OCI-M2 (cell line): Measurements from ENCODE around the gene MUC5B.
"Not testable (repeated sequence)": the region's sequence is repeated elsewhere in the genome, so short reads cannot be mapped to it uniquely, and the experiment has no call there.

Experiments
- DNase-seq: peaks from one replicate; lab custom pipeline; 2025; ENCODE audit not compliant: unreplicated experiment; lab: John Stamatoyannopoulos, UW

Gene MUC5B

GRCh38 chr11:1262172-1263006 lies 39.5 kb downstream of the MUC5B start:
- no peak for DNase-seq

GRCh38 chr11:1263010-1263409 lies 40.1 kb downstream of the MUC5B start:
- no peak for DNase-seq

GRCh38 chr11:1264444-1264843 lies 41.6 kb downstream of the MUC5B start:
- DNase-seq = not testable (repeated sequence)

- not testable (repeated sequence) for DNase-seq
These were observed 42.6 kb downstream of the MUC5B start for GRCh38 chr11:1265480-1265879.

GRCh38 chr11:1266976-1267375 lies 44.1 kb downstream of the MUC5B start:
- DNase-seq = not testable (repeated sequence)

- no peak for DNase-seq
These were observed 44.7 kb downstream of the MUC5B start for GRCh38 chr11:1267441-1268100.

GRCh38 chr11:1269957-1270356 lies 47.1 kb downstream of the MUC5B start:
- no peak for DNase-seq

GRCh38 chr11:1270476-1270875 lies 47.6 kb downstream of the MUC5B start:
- DNase-seq = no peak

GRCh38 chr11:1271002-1271401 lies 48.1 kb downstream of the MUC5B start:
- no peak for DNase-seq

GRCh38 chr11:1271406-1271805 lies 48.5 kb downstream of the MUC5B start:
- DNase-seq = no peak

GRCh38 chr11:1271927-1272326 lies 49.1 kb downstream of the MUC5B start:
- no peak for DNase-seq

GRCh38 chr11:1272531-1272930 lies 49.7 kb downstream of the MUC5B start:
- no peak for DNase-seq

- DNase-seq = no peak
These were observed 51.6 kb downstream of the MUC5B start for GRCh38 chr11:1274501-1274900.

- no peak for DNase-seq
These were observed 52.2 kb downstream of the MUC5B start for GRCh38 chr11:1275021-1275420.

GRCh38 chr11:1276041-1276790 lies 53.4 kb downstream of the MUC5B start:
- no peak for DNase-seq

GRCh38 chr11:1276866-1277615 lies 54.2 kb downstream of the MUC5B start:
- no peak for DNase-seq

GRCh38 chr11:1277936-1278512 lies 55.2 kb downstream of the MUC5B start:
- DNase-seq = no peak

GRCh38 chr11:1278766-1279673 lies 56.2 kb downstream of the MUC5B start:
- DNase-seq = no peak

GRCh38 chr11:1279674-1280055 lies 56.8 kb downstream of the MUC5B start:
- no peak for DNase-seq
